ENCODE results near the gene GPI.
"Not testable (repeated sequence)": the region's sequence is repeated elsewhere in the genome, so short reads cannot be mapped to it uniquely, and the experiment has no call there.

Gene GPI

DNA sequence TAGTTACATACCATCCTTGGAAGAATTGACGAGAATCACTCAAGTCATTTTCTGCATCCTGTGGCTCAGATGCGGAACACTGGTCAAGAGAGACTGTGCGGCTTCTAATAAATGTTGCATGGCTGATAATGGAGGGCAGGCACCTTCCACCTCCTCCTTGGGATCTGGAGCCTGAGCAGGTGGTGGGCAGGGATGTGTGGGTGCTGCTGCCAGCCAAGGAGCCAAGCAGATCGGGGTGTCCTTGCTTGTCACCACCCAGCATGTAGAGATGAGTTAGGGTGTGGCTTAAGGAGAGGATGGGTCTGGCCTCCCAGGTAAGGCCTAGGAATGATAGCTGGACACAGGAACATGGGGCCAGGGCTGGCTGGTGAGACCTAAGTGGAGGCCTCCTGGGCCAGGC lies 17.5 kb downstream of the GPI start:
- Mint-ChIP-seq H3K27me3 (ENCODE audit: low read depth, poor library complexity) (no peaks in the 10 kb centered on the region), H3K4me3 (no peak overlapping the region), H3K27ac (no peak overlapping the region), H3K36me3 (ENCODE audit: low read depth) (peaks cover 71% of the 10 kb centered on the region), H3K9me3 (no peaks in the 10 kb centered on the region), H3K4me1 (no peaks in the 10 kb centered on the region)
- TF ChIP-seq, protein P1, sequence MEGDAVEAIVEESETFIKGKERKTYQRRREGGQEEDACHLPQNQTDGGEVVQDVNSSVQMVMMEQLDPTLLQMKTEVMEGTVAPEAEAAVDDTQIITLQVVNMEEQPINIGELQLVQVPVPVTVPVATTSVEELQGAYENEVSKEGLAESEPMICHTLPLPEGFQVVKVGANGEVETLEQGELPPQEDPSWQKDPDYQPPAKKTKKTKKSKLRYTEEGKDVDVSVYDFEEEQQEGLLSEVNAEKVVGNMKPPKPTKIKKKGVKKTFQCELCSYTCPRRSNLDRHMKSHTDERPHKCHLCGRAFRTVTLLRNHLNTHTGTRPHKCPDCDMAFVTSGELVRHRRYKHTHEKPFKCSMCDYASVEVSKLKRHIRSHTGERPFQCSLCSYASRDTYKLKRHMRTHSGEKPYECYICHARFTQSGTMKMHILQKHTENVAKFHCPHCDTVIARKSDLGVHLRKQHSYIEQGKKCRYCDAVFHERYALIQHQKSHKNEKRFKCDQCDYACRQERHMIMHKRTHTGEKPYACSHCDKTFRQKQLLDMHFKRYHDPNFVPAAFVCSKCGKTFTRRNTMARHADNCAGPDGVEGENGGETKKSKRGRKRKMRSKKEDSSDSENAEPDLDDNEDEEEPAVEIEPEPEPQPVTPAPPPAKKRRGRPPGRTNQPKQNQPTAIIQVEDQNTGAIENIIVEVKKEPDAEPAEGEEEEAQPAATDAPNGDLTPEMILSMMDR (IDR thresholded peaks at IDR 0.05): no peak
- DNase-seq: no peak

DNA sequence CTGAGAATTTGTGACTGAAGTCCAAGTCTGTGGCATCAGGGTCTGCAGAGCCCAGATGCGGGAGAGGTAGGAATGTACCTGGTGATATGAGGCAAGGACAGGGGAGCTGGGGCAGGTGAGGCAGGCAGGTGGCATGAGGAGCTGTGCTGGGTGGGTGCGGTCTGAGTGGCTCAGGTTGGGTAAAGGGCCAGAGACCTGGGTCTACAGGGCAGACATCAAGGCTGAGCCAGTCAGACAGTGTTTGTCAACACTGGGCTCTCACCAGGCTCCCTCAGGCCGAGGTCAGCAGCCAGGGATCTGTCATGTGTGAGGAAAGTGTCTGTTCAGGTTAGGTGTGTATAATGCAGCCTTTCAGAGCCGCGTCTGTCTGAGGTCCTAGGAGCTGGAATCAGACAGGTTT lies 18.6 kb downstream of the GPI start:
- peaks cover 63% of the 10 kb centered on the region for H3K36me3 Mint-ChIP-seq (ENCODE audit: low read depth)
- H3K27me3 Mint-ChIP-seq (ENCODE audit: low read depth, poor library complexity): no peaks in the 10 kb centered on the region
- TF ChIP-seq, protein P1 (IDR thresholded peaks at IDR 0.05): no peak
- DNase-seq: no peak
- no peak overlapping the region for H3K4me3 Mint-ChIP-seq
- H3K27ac Mint-ChIP-seq: no peak overlapping the region
- H3K9me3 Mint-ChIP-seq: no peaks in the 10 kb centered on the region
- H3K4me1 Mint-ChIP-seq: no peaks in the 10 kb centered on the region

DNA sequence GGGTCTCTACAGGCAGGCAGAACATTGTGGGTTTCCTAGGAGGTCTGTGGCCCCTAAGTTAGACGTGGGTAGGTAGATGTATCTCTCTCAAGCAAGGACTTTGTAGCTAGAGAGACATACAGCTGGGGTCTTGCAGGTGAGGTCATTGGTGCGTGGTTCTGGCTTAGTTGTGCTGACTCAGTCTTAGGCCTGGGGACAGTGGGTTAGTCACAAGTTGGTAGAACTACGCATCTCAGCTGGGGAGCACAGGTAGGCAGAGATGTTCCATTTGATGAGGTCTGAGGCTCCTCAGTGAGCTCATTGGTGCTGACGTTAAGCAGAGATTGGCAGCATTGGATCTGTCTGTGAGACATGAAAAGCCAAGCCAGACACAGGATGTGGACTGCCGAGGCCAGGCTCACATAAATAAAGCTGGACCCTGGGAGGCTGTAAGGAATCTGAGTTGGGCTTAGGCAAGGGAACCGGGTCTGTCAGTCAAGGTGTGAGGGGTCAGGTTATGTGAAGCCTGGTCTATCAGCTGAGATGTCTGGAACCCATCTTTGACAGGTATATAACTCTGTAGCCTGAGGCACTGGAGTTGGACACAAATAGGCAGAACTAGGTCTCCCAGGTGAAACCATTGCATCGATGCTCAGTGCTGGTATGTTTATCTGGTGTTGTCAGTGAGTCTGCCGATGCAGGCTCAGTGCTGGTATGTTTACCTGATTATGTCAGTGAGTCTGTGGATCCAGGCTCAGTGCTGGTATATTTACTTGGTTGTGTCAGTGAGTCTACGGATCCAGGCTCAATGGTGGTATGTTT lies 21.8 kb downstream of the GPI start:
- Mint-ChIP-seq H3K4me1 (no peaks in the 10 kb centered on the region), H3K4me3 (no peak overlapping the region), H3K27ac (peak overlapping the region; percentile 18), H3K27me3 (ENCODE audit: low read depth, poor library complexity) (no peaks in the 10 kb centered on the region), H3K36me3 (ENCODE audit: low read depth) (peaks cover 45% of the 10 kb centered on the region), H3K9me3 (no peaks in the 10 kb centered on the region)
- DNase-seq: no peak
- TF ChIP-seq, protein P1 (IDR thresholded peaks at IDR 0.05): no peak

DNA sequence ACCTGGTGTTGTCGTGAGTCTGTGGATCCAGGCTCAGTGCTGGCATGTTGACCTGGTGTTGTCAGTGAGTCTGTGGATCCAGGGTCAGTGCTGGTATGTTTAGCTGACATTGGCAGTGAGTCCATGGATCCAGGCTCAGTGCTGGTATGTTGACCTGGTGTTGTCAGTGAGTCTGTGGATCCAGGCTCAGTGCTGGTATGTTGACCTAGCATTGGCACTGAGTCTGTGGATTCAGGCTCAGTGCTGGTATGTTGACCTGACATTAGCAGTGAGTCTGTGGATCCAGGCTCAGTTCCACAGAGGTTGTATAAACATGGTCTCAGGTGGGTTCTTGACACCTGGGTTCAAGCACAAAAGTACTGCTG lies 22.4 kb downstream of the GPI start:
- no peaks in the 10 kb centered on the region for H3K9me3 Mint-ChIP-seq
- no peak for DNase-seq
- no peaks in the 10 kb centered on the region for H3K27me3 Mint-ChIP-seq (ENCODE audit: low read depth, poor library complexity)
- no peak overlapping the region for H3K4me3 Mint-ChIP-seq
- peaks cover 42% of the 10 kb centered on the region for H3K36me3 Mint-ChIP-seq (ENCODE audit: low read depth)
- H3K27ac Mint-ChIP-seq: no peak overlapping the region
- TF ChIP-seq, protein P1 (IDR thresholded peaks at IDR 0.05): no peak
- no peaks in the 10 kb centered on the region for H3K4me1 Mint-ChIP-seq

DNA sequence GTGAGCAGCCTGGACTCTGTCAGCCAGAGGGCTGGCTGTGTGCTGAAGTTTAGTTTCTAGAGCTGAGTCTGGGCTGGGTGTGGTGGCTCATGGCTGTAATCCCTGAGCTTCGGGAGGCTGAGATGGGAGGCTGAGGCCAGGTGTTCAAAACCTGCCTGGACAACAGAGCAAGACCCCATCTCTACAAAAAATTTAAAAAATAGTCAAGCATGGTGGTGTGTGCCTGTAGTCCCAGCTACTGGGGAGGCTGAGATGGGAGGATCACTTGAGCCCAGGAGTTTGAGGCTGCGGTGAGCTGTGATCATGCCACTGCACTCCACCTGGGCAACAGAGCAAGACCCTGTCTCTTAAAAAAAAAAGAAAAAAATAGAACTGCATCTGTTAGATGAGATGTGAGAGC lies 23.7 kb downstream of the GPI start:
- DNase-seq; H3K4me1 Mint-ChIP-seq; H3K27ac Mint-ChIP-seq; H3K4me3 Mint-ChIP-seq; H3K9me3 Mint-ChIP-seq; H3K27me3 Mint-ChIP-seq (ENCODE audit: low read depth, poor library complexity): not testable (repeated sequence)
- H3K36me3 Mint-ChIP-seq (ENCODE audit: low read depth): peaks cover 29% of the 10 kb centered on the region

DNA sequence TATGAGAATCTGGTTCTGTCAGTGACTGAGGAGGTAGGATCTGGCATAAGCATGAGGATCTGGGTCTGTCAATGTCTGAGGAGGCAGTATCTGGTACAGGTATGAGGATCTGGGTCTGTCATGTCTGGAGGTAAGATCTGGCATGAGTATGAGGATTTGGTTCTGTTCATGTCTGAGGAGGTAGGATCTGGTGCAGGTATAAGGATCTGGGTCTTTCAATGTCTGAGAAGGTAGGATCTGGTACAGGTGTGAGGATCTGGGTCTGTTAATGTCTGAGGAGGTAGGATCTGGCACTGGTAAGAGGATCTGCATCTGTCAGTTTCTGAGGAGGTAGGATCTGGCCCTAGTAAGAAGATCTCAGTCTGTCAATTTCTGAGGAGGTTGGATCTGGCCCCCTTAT lies 26.8 kb downstream of the GPI start:
- H3K36me3 Mint-ChIP-seq (ENCODE audit: low read depth): peaks cover 3% of the 10 kb centered on the region
- no peak overlapping the region for H3K4me3 Mint-ChIP-seq
- no peaks in the 10 kb centered on the region for H3K4me1 Mint-ChIP-seq
- no peaks in the 10 kb centered on the region for H3K9me3 Mint-ChIP-seq
- H3K27me3 Mint-ChIP-seq (ENCODE audit: low read depth, poor library complexity): no peaks in the 10 kb centered on the region
- TF ChIP-seq, protein P1 (IDR thresholded peaks at IDR 0.05): no peak
- DNase-seq: no peak
- no peak overlapping the region for H3K27ac Mint-ChIP-seq
